Spinal cord (tissue), 10 donors: ENCODE measurements around the gene PHLDA2. TPM values are rescaled to one million over a fixed set of nuclear protein-coding genes. Genes with fewer than 3 reads are reported as not detected.

Experiments used
- DNase-seq, 6 donors: peaks; one replicate each; pipeline versions ENCODE4 v3.0.0 to v3.0.0-alpha.2; 2013 to 2015; ENCODE audit warnings: low spot score in 6 of 6, low read depth in 4 of 6
- H3K27ac ChIP-seq: one replicate; pipeline ENCODE4 v1.5.1; 2013; ENCODE audit warnings: low read depth, low read length, control low read depth
- H3K27me3 ChIP-seq: one replicate; pipeline ENCODE4 v1.6.1; 2013; ENCODE audit warnings: low read length; ENCODE audit not compliant: control insufficient read depth, insufficient read depth
- H3K36me3 ChIP-seq: one replicate; pipeline ENCODE4 v1.6.1; 2013; ENCODE audit warnings: low read length; ENCODE audit not compliant: control insufficient read depth, insufficient read depth
- H3K4me1 ChIP-seq: one replicate; pipeline ENCODE4 v1.6.1; 2013; ENCODE audit warnings: low read length; ENCODE audit not compliant: control insufficient read depth, insufficient read depth
- H3K4me3 ChIP-seq: one replicate; pipeline ENCODE4 v1.5.1; 2013; ENCODE audit warnings: low read depth, low read length, control low read depth
- H3K9me3 ChIP-seq: one replicate; pipeline ENCODE4 v1.6.1; 2013; ENCODE audit warnings: low read length; ENCODE audit not compliant: control insufficient read depth, insufficient read depth
- WGBS: methylation state at CpG from one replicate; pipeline ENCODE4 v1.1.5; 2013; ENCODE audit warnings: missing lambda C conversion rate; ENCODE audit not compliant: insufficient coverage; 5-methylcytosine and 5-hydroxymethylcytosine counted together
- polyA plus RNA-seq, 2 donors: library from polyadenylated mRNA; unstranded; fragments of 120-200 nt; gene quantifications; one replicate each; pipeline ENCODE4 v1.2.1, GENCODE V29; 2013; ENCODE audit not compliant: insufficient read length in 2 of 2
- total RNA-seq, 2 donors: library from RNA; depleted of rRNA in 1 of 2; stranded (reverse); fragments of 120-200 nt in 1 of 2; fragments of >200 nt in 1 of 2; gene quantifications; one replicate each; pipeline versions ENCODE4 v1.2.3 to v1.2.4, GENCODE V29; 2013 to 2014
- donor health status: healthy.

The PHLDA2 gene
- total and polyA plus RNA-seq, 4 donors = 0.30 to 2.8 (median 1.4) TPM

- peak overlapping the region; percentile 73 for H3K4me3 ChIP-seq
- peak overlapping the region; percentile 50 for H3K27ac ChIP-seq
- H3K27me3 ChIP-seq = no peaks in the 10 kb centered on the region
- DNase-seq = peak in 2 of 6 donors; percentile 70 to 72
- H3K36me3 ChIP-seq = peaks cover 21% of the 10 kb centered on the region
- under 1% methylated on average over 80 of the region's 80 CpGs for WGBS
- peaks cover 53% of the 10 kb centered on the region for H3K4me1 ChIP-seq
- H3K9me3 ChIP-seq = no peaks in the 10 kb centered on the region
These were observed 44.1 kb downstream of the PHLDA2 start for GRCh38 chr11:2885017-2885677.

- peaks cover 51% of the 10 kb centered on the region for H3K4me1 ChIP-seq
- H3K9me3 ChIP-seq = no peaks in the 10 kb centered on the region
- peaks cover 21% of the 10 kb centered on the region for H3K36me3 ChIP-seq
- no peak overlapping the region for H3K27ac ChIP-seq
- peak in 2 of 6 donors; percentile 65 to 66 for DNase-seq
- H3K27me3 ChIP-seq = no peaks in the 10 kb centered on the region
- under 1% methylated on average over 119 of the region's 119 CpGs for WGBS
- peak overlapping the region; percentile 45 for H3K4me3 ChIP-seq
These were observed 45.0 kb downstream of the PHLDA2 start for GRCh38 chr11:2883979-2884815.

GRCh38 chr11:2883640-2883978, 45.6 kb downstream of the PHLDA2 start:
- Histone ChIP-seq H3K36me3 (peaks cover 21% of the 10 kb centered on the region), H3K4me3 (peak overlapping the region; percentile 45), H3K9me3 (no peaks in the 10 kb centered on the region), H3K27ac (no peak overlapping the region), H3K27me3 (no peaks in the 10 kb centered on the region), H3K4me1 (peaks cover 51% of the 10 kb centered on the region)
- 3% methylated on average over 22 of the region's 24 CpGs for WGBS
- DNase-seq = no peak

GRCh38 chr11:2882396-2883110, 46.7 kb downstream of the PHLDA2 start:
- no peak for DNase-seq
- peak overlapping the region; percentile 45 for H3K4me3 ChIP-seq
- H3K27me3 ChIP-seq = no peaks in the 10 kb centered on the region
- 90% methylated on average over 11 of the region's 11 CpGs for WGBS
- H3K36me3 ChIP-seq = peaks cover 21% of the 10 kb centered on the region
- no peak overlapping the region for H3K27ac ChIP-seq
- H3K9me3 ChIP-seq = no peaks in the 10 kb centered on the region
- peaks cover 41% of the 10 kb centered on the region for H3K4me1 ChIP-seq

GRCh38 chr11:2881981-2882375, 47.2 kb downstream of the PHLDA2 start:
- Histone ChIP-seq H3K27me3 (no peaks in the 10 kb centered on the region), H3K4me3 (no peak overlapping the region), H3K9me3 (no peaks in the 10 kb centered on the region), H3K27ac (no peak overlapping the region), H3K4me1 (peaks cover 36% of the 10 kb centered on the region), H3K36me3 (peaks cover 21% of the 10 kb centered on the region)
- DNase-seq = no peak
- WGBS = 59% methylated on average over 6 of the region's 12 CpGs

- Histone ChIP-seq H3K36me3 (peaks cover 21% of the 10 kb centered on the region), H3K27me3 (no peaks in the 10 kb centered on the region), H3K9me3 (no peaks in the 10 kb centered on the region), H3K4me1 (peaks cover 29% of the 10 kb centered on the region), H3K27ac (no peak overlapping the region), H3K4me3 (no peak overlapping the region)
- WGBS = 82% methylated on average over 18 of the region's 19 CpGs
- DNase-seq = no peak
These were observed 47.9 kb downstream of the PHLDA2 start for GRCh38 chr11:2881076-2881980.

- no peaks in the 10 kb centered on the region for H3K9me3 ChIP-seq
These were observed 48.6 kb downstream of the PHLDA2 start for GRCh38 chr11:2880646-2881045.

GRCh38 chr11:2878782-2879181, 50.4 kb downstream of the PHLDA2 start:
- Histone ChIP-seq H3K9me3 (no peaks in the 10 kb centered on the region), H3K4me3 (no peak overlapping the region), H3K27me3 (no peaks in the 10 kb centered on the region), H3K4me1 (peaks cover 21% of the 10 kb centered on the region), H3K36me3 (peaks cover 21% of the 10 kb centered on the region), H3K27ac (no peak overlapping the region)
- 95% methylated on average over 8 of the region's 8 CpGs for WGBS
- DNase-seq = no peak

More at GRCh38 chr11:2880646-2881045, 48.6 kb downstream of the PHLDA2 start:
- no peak overlapping the region for H3K27ac ChIP-seq
- WGBS = 86% methylated on average over 7 of the region's 7 CpGs
- no peak for DNase-seq
- H3K36me3 ChIP-seq = peaks cover 21% of the 10 kb centered on the region
- H3K4me3 ChIP-seq = no peak overlapping the region
- peaks cover 28% of the 10 kb centered on the region for H3K4me1 ChIP-seq
- no peaks in the 10 kb centered on the region for H3K27me3 ChIP-seq
